ENCODE measurements around the gene MYO1G.
"Not testable (repeated sequence)": the region's sequence is repeated elsewhere in the genome, so short reads cannot be mapped to it uniquely, and the experiment has no call there.

MYO1G gene

GRCh38 chr7:44999245-45000092, 20.7 kb upstream of the MYO1G start:
- peak; percentile 92 to 98 (median 96) for DNase-seq (ENCODE audit: low read depth in 2 of 3, low spot score in 2 of 3)

GRCh38 chr7:44998153-44998871, 19.5 kb upstream of the MYO1G start:
- no peak for DNase-seq (ENCODE audit: low read depth in 2 of 3, low spot score in 2 of 3)

- DNase-seq (ENCODE audit: low read depth in 2 of 3, low spot score in 2 of 3), result no peak
Measured at GRCh38 chr7:44995555-44996493, 17.0 kb upstream of the MYO1G start.

- no peak for DNase-seq (ENCODE audit: low read depth in 2 of 3, low spot score in 2 of 3)
Measured at GRCh38 chr7:44994877-44995554, 16.2 kb upstream of the MYO1G start.

- DNase-seq (ENCODE audit: low read depth in 2 of 3, low spot score in 2 of 3), result not testable (repeated sequence)
Measured at GRCh38 chr7:44992004-44992795, 13.4 kb upstream of the MYO1G start.

- no peak for DNase-seq (ENCODE audit: low read depth in 2 of 3, low spot score in 2 of 3)
Measured at GRCh38 chr7:44990109-44991023, 11.6 kb upstream of the MYO1G start.

- DNase-seq (ENCODE audit: low read depth in 2 of 3, low spot score in 2 of 3), result no peak
Measured at GRCh38 chr7:44989132-44989531, 10.3 kb upstream of the MYO1G start.

- DNase-seq (ENCODE audit: low read depth in 2 of 3, low spot score in 2 of 3), result no peak
Measured at GRCh38 chr7:44988701-44989100, 9.9 kb upstream of the MYO1G start.

GRCh38 chr7:44987996-44988395, 9.2 kb upstream of the MYO1G start:
- DNase-seq (ENCODE audit: low read depth in 2 of 3, low spot score in 2 of 3), result no peak

GRCh38 chr7:44987457-44987856, 8.6 kb upstream of the MYO1G start:
- no peak for DNase-seq (ENCODE audit: low read depth in 2 of 3, low spot score in 2 of 3)

- peak; percentile 92 to 93 (median 92) for DNase-seq (ENCODE audit: low read depth in 2 of 3, low spot score in 2 of 3)
Measured at GRCh38 chr7:44986218-44987053, 7.6 kb upstream of the MYO1G start.

- no peak for DNase-seq (ENCODE audit: low read depth in 2 of 3, low spot score in 2 of 3)
Measured at GRCh38 chr7:44985900-44986217, 7.0 kb upstream of the MYO1G start.

GRCh38 chr7:44985033-44985695, 6.3 kb upstream of the MYO1G start:
- no peak for DNase-seq (ENCODE audit: low read depth in 2 of 3, low spot score in 2 of 3)

- no peak for DNase-seq (ENCODE audit: low read depth in 2 of 3, low spot score in 2 of 3)
Measured at GRCh38 chr7:44984478-44984758, 5.6 kb upstream of the MYO1G start.

GRCh38 chr7:44983742-44984477, 5.1 kb upstream of the MYO1G start:
- DNase-seq (ENCODE audit: low read depth in 2 of 3, low spot score in 2 of 3), result no peak

- DNase-seq (ENCODE audit: low read depth in 2 of 3, low spot score in 2 of 3), result no peak
Measured at GRCh38 chr7:44982970-44983369, 4.2 kb upstream of the MYO1G start.

GRCh38 chr7:44982535-44982923, 3.7 kb upstream of the MYO1G start:
- no peak for DNase-seq (ENCODE audit: low read depth in 2 of 3, low spot score in 2 of 3)
